Measurements from ENCODE around the gene TCP11L2.
"Not testable (repeated sequence)": the region's sequence is repeated elsewhere in the genome, so short reads cannot be mapped to it uniquely, and the experiment has no call there.

Gene TCP11L2

DNA sequence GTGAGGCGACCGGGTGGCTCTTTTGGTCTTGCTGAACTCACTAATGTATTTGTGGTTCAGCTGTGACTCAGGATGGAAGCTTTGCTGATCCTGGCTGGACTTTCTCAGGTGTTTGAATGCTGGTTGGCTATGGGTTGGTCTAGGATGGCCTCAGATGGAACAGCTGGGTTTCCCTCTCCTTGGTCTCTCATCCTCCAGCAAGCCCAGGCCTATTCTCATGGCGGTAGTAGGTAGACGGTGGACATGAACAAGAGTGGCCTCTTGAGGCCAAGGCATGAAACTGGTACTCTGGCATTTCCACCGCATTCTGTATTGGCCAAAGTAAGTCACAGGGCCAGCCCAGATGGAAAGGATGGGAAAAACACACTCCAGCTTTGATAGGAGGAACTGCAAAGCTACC, 43.2 kb downstream of the TCP11L2 start:
- no peak for DNase-seq

DNA sequence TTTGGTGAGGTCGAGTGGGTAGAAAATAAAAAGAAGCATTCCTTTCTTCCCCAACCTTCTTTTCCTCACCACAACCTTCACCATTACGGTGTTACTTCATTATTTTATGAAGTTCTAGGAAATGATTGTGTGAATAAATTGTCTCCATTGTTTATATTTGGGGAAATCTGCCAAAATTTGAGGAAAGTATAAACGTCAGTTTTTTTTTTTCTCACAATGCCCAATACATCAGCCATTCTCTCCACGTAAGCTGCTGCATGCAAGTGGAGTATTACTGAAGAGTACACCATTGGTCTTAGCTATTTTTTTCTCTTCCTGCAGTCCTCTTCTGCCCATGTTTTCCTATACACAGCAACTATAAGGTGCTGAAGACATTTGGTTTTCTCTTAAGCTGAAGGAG, 45.9 kb downstream of the TCP11L2 start:
- DNase-seq, result no peak

DNA sequence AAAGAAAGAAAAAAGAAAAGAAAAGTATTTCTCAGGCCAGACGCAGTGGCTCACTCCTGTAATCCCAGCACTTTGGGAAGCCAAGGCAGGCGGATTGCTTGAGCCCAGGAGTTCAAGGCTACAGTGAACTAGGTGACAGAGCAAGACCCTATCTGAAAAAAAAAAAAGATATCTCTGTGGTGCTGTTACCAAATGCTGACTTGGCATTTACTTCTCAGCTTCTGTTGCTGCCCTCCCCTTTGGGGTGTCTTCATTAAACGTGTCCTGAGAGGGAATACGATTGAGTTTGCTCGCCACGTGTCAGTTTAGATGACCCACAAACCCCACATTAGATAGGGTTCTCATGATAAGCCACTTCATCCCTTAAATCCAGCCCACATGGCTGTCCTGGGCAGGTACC, 50.6 kb downstream of the TCP11L2 start:
- no peak for DNase-seq

DNA sequence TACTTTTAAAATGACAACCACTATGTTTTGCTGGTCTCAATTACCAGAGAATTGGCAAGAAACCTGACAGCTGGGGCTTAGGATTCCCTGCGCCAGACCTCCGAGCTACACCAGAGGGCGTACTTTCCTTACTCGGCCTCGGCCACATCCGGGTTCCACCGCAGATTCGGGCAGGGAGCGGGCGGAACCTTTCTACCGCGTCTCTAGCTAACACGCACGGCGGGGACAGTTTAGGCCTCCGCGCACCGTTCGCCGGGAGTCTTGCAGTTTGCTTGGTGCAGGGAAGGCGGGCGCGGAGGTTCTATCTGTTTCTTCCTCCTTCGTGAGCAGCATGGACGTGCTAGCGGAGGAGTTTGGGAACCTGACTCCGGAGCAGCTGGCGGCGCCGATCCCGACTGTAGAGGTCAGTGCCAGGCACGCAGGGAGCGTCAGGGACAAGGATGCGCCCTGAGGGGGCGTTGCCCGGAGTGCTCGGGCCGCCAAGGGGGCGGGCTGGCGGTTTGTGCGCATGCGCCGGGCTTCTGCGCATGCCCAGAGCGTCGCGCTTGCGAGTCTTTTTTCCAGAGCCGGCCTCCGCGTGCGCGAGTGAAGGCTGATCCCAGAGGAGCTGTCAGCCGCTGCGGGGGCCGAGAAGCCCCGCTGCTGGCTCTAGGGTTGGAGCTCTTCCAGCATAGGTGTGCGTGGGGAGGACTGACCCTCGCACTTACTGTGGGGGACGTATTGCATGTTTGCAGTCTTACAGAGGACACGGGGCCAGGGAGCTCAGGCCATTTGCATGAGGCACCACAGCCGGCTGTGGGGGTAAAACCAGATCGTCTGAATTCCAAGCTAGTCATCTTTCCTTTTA, 55.2 kb downstream of the TCP11L2 start, which contains the start of gene POLR3B:
TSS of gene POLR3B (plus strand) at position 200 of the 847 bp plus-strand sequence. CDS start at position 332, 132 bp downstream.
- peak; percentile 99 for DNase-seq

DNA sequence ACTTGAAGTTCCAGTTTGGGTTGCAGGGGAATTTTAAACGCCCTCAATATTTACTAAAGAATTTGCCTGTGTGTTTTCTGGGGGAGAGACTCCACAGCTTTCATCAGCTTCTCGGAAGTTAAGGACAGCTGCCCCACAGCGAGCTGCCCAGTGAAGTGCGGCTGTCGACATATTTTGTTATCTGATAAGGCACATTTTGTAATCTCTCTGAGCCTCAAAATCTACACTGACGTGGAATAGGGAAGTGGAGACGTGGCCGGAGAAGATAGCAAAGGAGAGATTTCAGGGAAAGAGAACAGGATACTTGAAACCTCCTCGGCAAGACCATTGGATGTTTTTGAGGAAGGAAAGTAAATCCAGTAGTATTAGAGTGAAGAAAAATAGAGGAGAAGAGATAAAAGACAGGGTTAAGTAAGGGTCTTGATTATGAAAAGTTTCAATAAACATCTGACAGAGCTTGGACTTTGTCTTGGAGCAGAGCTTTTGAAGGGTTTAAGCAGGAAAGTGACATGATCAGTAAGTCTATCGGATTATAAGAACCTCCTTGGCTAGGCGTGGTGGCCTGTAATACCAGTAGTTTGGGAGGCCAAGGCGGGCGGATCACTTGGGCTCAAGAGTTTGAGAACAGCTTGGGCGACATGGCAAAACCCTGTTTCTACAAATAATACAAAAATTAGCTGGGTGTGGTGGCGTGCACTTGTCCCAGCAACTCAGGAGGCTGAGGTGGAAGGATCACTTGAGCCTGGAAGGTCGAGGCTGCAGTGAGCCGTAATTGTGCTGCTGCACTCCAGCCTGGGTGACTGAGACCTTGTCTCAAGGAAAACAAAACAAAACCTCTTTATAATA, 56.1 kb downstream of the TCP11L2 start:
- no peak for DNase-seq

DNA sequence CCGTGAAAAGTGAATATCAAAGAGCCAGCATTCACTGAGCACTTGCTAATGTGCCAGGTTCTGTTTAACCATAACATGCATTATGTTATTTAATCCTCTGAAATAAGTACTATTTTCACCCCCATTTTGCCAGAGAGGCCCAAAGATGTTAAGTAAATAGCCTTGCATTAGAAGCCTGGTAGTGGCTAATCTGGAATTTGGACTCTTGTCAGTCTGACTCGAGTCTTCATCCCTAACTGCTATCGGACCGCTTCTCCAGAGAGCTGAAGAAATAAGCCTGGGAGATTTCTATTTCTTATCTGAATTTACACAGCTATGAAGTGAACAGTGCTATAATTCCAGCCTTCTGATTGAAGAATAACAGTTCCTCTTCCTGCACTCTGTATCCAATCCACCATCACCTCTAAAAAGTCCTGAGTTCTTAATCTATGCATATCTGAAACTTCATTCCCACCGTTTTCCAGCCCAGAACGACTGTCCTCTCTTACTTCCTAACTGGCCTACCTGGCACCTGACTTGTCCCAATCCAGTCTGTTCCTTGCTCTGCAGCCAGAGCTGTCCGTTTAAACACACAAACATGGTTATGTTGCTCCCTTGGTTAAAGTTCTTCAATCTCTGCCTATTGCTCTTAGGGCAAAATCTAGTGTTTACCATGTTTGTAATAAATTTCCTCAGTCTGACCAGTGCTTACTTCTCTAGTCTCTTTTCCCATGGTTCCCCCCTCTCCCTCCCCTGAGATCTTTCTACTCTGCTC, 57.3 kb downstream of the TCP11L2 start:
- DNase-seq, result no peak

DNA sequence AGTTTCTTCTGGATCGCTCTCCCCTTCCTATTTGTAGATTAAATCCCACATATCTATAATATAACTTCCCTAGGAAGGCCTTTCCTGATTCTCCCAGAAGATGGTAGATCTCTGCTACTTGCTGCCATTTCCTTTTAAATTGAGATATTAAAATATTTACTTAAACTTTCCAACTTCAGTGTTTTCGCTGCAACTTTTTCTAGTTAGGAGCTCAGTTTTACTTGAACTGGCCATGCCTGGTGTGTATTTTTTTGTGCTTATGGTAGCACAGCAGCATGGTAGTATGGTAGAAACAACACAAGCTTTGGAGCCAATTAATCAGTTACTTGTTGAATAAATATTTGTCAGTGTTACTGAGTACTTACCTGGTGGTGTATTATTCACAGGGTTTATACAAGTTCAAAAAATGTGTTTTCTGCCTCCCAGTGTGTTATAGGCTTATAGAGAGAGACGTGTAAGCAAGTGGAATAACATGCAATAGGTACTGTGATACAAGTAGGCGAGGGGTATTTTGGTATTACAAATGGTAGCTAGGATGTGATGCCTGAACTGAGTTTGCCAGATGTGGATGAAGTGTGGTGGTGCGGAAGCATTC, 58.0 kb downstream of the TCP11L2 start:
- DNase-seq, result no peak

DNA sequence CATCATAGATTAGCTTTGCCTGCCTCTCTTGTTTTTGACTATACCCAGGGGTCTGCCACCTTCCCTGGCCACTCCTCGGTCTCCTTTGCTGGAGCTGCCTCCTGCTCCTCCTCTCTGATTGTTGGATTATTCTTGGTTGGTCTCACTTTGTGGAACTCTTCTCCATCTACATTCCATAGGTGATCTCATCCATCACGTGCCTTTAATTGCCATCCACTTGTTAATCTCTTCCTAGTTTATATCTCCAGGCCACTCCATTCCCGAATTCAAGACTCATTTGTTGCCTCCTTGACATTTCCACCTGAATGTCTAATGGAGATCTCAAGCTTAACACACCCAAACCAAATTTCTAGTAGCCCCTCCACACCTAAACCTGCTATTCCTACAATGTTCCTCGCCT, 60.4 kb downstream of the TCP11L2 start:
- DNase-seq, result no peak

DNA sequence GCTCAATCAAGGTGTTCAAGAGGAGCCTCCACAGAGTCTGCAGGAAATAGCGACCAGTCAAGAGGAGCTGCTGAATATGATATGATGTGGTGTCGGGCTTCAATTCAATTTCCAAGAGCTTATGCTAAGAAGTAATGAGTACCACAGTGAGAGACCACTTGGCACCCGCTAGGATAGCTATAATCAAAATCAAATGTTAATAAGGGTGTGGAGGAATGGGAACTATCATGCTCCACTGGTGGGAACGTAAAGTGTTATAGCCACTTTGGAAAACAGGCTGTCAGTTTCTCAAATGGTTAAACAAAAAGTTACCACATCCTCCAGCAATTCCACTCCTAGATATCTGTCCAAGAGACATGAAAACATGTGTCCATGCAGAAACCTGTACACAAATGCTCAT, 61.7 kb downstream of the TCP11L2 start:
- no peak for DNase-seq

DNA sequence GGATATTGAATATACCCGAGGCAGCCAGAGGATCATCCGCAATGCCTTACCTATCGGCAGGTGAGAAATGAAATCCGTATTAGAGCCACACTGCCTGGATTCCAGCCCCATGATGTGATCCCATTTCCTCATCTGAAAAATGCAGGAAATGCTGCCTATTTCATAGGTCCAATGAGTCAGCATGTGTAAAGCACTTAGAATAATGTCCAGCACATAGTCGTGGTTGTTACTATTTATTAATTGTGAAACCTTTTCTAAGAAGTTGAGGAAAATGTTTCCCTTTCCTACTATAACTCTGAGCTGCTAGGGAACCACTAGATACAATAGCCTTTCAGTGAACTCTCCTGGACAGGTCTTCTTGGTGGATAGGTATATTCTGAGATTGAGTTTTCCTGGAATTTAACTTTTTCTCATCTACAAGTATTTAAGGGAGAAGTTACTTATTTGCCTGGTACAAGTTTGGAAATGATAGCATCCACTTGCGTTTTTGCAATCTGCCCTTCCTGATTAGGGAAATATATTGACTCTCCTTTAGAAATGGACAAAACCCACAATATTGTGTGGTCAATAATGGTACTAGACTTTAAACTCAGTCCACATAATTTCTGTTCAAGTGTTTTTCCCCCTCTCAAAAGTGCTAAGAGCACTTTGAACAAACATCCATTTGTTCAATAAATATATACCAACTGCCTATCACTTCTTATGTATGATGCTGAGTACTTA, 67.3 kb downstream of the TCP11L2 start:
- DNase-seq, result no peak

DNA sequence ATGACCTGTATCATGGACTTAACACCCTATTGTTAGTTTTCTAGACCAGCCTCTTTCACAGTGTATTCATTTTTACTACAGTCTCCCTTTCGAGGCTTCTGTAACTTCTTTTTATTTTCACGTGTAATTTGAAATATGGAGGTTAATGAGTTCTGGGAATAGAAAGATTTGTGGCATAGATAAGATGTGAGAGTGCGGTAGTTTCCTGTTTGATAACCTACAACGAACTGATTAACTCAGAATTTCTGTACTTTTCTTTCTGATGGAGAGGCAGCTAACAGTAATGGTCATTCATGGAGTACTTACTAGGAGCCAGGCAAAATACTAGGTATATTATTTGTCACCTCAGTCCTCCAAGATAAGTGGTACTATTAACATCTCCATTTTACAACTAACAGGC, 76.3 kb downstream of the TCP11L2 start:
- DNase-seq, result no peak

DNA sequence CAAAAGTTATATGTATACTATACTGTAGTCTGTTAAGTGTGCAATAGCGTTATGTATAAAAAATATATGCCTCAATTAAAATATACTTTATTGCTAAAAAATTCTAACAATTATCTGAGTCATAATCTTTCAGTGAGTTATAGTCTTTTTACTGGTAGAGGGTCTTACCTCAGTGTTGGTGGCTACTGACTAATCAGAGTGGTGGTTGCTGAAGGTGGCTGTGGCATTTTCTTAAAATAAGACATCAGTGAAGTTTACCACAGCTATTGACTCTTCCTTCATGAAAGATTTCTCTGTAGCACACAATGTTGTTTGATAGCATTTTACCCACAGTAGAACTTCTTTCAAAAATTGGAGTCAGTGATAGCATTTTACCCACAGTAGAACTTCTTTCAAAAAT, 78.4 kb downstream of the TCP11L2 start:
- no peak for DNase-seq

DNA sequence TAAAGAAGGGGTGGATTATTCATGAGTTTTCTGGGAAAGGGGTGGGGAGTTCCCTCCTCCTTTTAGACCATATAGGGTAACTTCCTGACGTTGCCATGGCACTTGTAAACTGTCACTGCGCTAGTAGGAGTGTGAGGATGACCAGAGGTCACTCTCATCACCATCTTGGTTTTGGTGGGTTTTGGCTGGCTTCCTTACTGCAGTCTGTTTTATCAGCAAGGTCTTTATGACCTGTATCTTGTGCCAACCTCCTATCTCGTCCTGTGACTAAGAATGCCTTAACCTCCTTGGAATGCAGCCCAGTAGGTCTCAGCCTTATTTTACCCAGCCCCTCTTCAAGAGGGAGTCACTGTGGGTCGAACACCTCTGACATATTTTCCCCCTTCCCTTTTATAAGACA, 79.3 kb downstream of the TCP11L2 start:
- not testable (repeated sequence) for DNase-seq

DNA sequence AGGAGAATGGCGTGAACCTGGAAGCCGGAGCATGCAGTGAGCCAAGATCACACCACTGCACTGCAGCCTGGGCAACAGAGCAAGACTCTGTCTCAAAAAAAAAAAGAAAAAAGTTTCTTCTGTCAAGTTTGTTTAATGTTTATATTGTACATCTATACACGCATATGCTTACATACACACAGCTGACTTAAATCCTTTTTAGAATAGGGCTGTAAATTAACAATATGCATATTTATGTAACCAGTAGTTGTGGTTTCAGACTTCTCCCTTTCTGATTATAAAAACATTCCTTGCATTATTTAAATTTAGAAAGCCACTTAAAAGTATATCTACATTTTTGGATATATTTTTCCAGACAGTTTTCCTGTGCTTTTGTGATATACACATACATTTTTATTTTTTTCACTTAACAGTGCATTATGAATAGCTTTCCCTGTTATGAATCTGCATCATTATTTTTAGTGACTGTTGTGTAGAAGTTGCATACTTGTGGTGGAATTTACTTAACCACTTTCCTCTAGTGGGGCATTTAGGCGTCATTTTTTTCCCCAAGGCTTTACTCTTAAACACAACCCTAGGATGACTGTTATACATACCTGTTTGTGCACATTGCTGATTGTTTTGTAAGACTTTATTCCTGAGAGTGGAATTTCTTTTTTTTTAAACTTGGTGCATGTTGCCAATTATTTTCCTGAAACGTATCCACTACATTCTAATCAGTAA, 84.4 kb downstream of the TCP11L2 start:
- DNase-seq, result no peak

DNA sequence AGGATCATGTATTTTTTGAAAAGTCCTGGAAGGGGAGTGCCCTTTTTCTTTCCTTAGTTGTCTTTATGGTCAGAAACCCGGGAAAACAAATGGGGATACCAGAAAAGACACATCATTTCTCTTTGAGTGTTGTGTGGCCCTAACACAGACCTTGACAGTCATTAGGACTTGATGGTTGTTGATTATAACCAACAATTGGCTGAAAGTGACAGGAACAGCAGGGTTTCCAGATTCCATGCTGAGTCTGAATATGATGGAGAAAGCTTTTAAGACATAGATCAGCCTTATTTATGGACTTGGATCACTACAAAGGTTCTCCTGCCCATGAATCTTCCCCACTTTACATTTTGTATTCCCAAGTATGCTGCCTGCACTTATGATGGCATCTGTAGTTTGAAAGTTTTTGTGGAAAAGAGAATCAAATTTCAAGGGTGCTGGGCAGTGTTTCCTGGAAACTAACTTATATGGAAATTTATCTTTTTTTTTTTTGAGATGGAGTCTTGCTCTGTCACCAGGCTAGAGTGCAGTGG, 85.4 kb downstream of the TCP11L2 start:
- no peak for DNase-seq

DNA sequence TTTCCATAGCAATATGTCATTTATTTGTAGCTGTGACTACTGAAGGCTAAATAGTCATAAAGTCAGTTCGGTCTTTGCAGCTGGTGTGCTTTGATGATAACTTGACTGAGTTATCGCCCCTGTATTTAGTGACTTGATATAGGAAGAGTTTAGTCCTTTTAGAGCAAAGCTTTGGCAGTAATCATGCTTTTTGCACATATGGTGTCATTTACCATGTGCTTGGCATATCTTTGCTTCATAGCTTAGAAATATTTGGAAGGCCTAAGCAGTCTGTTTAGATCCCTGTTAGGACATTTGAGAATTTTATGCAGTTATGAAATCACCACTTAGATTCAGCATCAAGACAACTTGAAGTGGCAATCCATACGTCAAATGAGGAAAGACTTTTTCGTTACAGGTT, 86.6 kb downstream of the TCP11L2 start:
- no peak for DNase-seq

DNA sequence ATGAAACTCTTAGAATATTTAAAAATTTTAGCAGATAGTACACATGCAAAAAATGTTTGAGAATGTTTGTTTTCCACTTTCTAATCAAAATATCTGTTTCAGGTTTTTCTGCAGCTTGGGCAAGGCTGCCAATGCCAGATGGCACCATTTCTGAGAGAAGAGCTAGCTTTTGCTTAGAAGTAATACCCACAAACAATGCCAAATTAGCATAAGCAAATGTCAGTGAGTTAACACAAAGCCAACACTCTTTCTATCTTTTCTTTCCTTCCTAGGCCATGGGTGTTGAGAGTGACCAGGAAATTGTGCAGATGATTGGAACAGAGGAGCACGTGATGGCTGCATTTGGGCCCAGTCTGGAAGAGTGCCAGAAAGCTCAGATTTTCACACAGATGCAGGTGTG, 90.2 kb downstream of the TCP11L2 start:
- no peak for DNase-seq

All from activated CD8-positive, alpha-beta memory T cell treated with anti-CD3 and anti-CD28 coated beads, Interleukin-2, amount 50 U/mL, for 48 hours (primary cell).